Cardiac muscle cell (in vitro differentiated cells and primary cell): ENCODE measurements around the gene TCEANC. TPM values are rescaled to one million over a fixed set of nuclear protein-coding genes. Genes with fewer than 3 reads are reported as not detected.

ENCODE experiments used
- DNase-seq, 2 donors: peaks; one replicate each; pipeline versions ENCODE4 v3.0.0 to v3.0.0-alpha.2; 2010 to 2017; ENCODE audit warnings: low read depth in 1 of 2, low spot score in 1 of 2
- H3K27ac ChIP-seq: fragments of 200-600 bp; sonication (generic); 2 replicates; pipeline ENCODE4 v1.5.1; 2016
- H3K27me3 ChIP-seq: fragments of 200-600 bp; sonication (generic); 2 replicates; pipeline ENCODE4 v1.6.0; 2016; ENCODE audit warnings: control low read depth
- H3K36me3 ChIP-seq: fragments of 200-600 bp; sonication (generic); 2 replicates; pipeline ENCODE4 v1.5.1; 2016; ENCODE audit warnings: control low read depth
- H3K4me1 ChIP-seq: fragments of 200-600 bp; sonication (generic); 2 replicates; pipeline ENCODE4 v1.8.1; 2017; ENCODE audit warnings: low read depth, mild to moderate bottlenecking, mixed run types
- H3K4me3 ChIP-seq: fragments of 200-600 bp; sonication (generic); 2 replicates; pipeline ENCODE4 v1.5.1; 2016; ENCODE audit warnings: mild to moderate bottlenecking
- H3K9me3 ChIP-seq: fragments of 200-600 bp; sonication (generic); 2 replicates; pipeline ENCODE4 v1.5.1; 2017; ENCODE audit warnings: low read depth, mild to moderate bottlenecking, control low read depth
- polyA plus RNA-seq: library from polyadenylated mRNA; unstranded; fragments of >200 nt; fragmentation: Nextera tagmentation; extraction: Ambion mirVana; gene quantifications from 2 replicates; pipeline ENCODE4 v1.2.1, GENCODE V29; 2016
- total RNA-seq: library from RNA; depleted of rRNA; stranded (reverse); fragments of >200 nt; gene quantifications from 2 replicates; pipeline ENCODE4 v1.2.3, GENCODE V29; 2016
- TF ChIP-seq, protein P1 (sequence below): IDR thresholded peaks from 2 replicates; pipeline ENCODE4 v1.5.1; 2012; ENCODE audit warnings: low read depth, mild to moderate bottlenecking, low read length

Gene TCEANC, protein sequence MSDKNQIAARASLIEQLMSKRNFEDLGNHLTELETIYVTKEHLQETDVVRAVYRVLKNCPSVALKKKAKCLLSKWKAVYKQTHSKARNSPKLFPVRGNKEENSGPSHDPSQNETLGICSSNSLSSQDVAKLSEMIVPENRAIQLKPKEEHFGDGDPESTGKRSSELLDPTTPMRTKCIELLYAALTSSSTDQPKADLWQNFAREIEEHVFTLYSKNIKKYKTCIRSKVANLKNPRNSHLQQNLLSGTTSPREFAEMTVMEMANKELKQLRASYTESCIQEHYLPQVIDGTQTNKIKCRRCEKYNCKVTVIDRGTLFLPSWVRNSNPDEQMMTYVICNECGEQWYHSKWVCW
- total RNA-seq (2.9 and 6.9 TPM in 2 replicates), polyA plus RNA-seq (3.5 and 4.7 TPM in 2 replicates)

DNA sequence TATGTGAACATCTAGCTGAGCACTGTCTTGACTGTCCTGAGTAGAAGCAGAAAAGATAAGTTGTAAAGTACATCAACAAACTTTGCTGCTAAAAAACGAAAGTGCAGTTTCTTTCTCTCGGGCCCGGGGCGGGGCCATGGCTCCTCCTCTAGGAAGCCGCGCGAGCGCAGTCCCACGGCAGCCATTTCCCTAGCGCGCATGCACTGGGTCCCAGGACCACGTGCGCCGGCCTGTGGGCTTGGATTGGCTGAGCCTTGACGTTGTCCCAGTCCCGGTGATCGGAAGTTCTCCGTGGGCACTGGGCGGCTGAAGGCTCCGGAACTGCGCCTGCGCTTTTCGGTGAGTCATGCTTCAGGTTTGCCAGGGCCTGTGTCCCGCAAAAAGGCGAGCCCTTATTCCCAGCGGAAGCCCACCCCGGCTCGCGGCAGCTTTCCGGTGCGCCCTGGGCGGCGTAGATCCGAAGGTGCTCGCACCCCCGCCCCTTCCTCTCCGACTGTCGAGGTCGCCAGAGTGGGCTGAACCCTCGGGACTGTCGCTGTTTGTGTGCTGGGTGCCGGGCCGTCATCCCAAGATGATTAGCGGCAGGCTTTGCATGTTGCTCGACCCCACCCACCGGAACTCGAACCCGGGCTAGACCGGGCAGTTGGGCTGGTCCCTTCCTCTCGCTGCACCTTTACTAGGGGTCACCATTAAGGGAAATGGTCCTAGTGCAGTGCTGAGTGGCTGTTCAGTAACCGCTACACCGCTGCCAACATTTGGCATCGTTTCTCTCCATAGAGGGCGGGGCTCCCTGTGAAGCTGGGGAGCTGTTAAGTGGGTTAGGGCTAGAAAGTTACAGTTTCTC, at the start of gene TCEANC:
Gene TCEANC, plus strand, starts transcription at position 292 of the 844 bp plus-strand sequence. CDS start 9,368 bp downstream, outside the sequence.
- TF ChIP-seq, protein P1, sequence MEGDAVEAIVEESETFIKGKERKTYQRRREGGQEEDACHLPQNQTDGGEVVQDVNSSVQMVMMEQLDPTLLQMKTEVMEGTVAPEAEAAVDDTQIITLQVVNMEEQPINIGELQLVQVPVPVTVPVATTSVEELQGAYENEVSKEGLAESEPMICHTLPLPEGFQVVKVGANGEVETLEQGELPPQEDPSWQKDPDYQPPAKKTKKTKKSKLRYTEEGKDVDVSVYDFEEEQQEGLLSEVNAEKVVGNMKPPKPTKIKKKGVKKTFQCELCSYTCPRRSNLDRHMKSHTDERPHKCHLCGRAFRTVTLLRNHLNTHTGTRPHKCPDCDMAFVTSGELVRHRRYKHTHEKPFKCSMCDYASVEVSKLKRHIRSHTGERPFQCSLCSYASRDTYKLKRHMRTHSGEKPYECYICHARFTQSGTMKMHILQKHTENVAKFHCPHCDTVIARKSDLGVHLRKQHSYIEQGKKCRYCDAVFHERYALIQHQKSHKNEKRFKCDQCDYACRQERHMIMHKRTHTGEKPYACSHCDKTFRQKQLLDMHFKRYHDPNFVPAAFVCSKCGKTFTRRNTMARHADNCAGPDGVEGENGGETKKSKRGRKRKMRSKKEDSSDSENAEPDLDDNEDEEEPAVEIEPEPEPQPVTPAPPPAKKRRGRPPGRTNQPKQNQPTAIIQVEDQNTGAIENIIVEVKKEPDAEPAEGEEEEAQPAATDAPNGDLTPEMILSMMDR, result no peak
- H3K27me3 ChIP-seq, result no peaks in the 10 kb centered on the region
- no peaks in the 10 kb centered on the region for H3K4me1 ChIP-seq
- peak; percentile 97 to 98 for DNase-seq
- H3K36me3 ChIP-seq, result no peaks in the 10 kb centered on the region
- H3K4me3 ChIP-seq, result peak within 1 kb of the TSS; percentile 47
- peak within 1 kb of the TSS; percentile 85 for H3K27ac ChIP-seq
- H3K9me3 ChIP-seq, result no peaks in the 10 kb centered on the region

DNA sequence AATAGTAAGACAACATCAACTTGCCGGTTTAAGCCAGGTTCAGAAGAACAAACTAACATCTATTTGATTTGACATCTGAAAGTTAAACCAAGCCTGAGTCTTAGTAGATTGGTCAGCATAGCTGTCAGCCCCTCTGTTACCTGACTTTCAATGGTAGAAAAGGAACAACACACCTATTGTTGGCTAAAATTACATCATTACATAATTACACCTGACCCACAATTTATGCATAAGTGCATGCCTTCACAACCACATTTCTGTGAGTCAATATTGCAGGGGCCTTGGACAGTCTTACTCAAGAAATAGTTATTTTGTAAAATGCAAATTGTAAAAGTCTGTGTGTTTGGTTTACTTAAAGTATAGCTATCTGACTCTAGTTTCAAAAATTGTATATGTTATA, 47.3 kb upstream of the TCEANC start:
- H3K27ac ChIP-seq, result no peak overlapping the region
- H3K27me3 ChIP-seq, result no peaks in the 10 kb centered on the region
- TF ChIP-seq, protein P1, result no peak
- H3K36me3 ChIP-seq, result no peaks in the 10 kb centered on the region
- DNase-seq, result no peak
- H3K9me3 ChIP-seq, result no peaks in the 10 kb centered on the region
- no peak overlapping the region for H3K4me3 ChIP-seq
- H3K4me1 ChIP-seq, result no peaks in the 10 kb centered on the region

DNA sequence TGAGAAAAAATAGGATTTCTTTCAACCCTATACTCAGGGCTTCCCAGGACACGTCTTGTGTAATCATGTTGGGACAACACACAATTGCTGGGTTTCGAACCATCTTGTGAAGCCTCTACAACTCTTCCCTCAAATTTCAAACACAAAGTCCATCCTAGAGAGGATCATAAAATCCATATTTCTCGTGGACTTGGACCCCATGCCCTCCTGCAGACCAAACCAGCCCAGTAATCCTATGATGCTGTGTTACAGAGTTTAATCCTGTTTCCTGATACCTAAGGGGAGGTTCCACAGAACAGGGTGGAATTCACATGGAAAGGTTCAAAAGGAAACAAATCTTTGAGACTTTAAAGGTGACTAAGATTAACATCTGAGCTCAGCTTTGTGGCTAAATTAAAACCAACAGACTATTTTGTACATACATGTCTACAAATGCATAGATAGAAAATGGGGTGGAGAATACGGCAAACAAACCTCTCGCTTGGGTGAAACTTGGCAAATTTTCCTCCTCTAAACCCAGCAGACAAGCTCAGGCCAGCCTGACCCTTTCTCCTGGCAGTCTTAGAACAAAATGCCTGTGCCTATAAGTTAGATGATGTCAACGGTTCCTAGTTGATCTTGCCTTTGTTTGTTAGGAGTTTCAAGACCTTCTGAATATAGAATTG, 45.5 kb upstream of the TCEANC start:
- TF ChIP-seq, protein P1, result no peak
- no peaks in the 10 kb centered on the region for H3K27me3 ChIP-seq
- DNase-seq, result no peak
- no peaks in the 10 kb centered on the region for H3K36me3 ChIP-seq
- H3K4me1 ChIP-seq, result no peaks in the 10 kb centered on the region
- H3K4me3 ChIP-seq, result no peak overlapping the region
- H3K27ac ChIP-seq, result no peak overlapping the region
- no peaks in the 10 kb centered on the region for H3K9me3 ChIP-seq

DNA sequence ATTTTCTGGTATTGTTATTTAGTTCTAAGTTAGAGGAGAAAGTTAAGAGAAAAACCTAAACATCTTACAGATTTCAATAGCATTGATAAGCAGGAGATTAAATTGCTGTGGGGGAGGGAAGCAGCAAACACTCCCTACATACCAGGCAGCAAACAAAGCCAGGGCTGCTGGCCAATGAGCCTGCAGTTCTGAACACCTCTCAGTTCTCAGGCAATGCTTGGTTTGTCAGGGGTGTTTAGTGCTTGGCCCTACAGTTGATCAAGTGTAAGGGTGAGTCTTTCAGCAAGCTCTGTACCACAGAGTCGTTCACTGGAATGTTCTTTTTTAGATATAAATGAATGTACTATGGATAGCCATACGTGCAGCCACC, 45.0 kb upstream of the TCEANC start:
- Histone ChIP-seq H3K27me3 (no peaks in the 10 kb centered on the region), H3K36me3 (no peaks in the 10 kb centered on the region), H3K9me3 (no peaks in the 10 kb centered on the region), H3K4me3 (no peak overlapping the region), H3K27ac (no peak overlapping the region), H3K4me1 (no peaks in the 10 kb centered on the region)
- TF ChIP-seq, protein P1, result no peak
- DNase-seq, result no peak

DNA sequence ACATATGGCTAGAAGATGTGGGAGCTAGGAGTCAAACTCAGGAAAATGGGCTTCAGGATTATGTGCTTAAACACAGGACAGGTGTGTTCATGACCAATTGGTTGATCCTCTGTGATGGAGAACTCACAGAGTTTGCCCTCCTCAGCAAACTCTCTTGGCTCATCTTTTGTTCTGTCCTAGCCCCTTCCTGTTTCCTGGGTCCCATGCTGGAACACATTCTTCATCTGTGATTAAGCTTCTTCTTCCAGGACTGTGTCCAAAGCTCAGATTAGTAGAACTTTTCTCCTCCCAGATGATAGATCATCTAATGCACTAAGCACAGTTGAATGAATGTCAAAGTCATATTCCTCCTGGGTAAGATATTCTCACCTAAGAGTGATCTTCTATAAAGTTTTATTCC, 38.8 kb upstream of the TCEANC start:
- Histone ChIP-seq H3K27ac (no peak overlapping the region), H3K27me3 (no peaks in the 10 kb centered on the region), H3K4me1 (no peaks in the 10 kb centered on the region), H3K9me3 (no peaks in the 10 kb centered on the region), H3K4me3 (no peak overlapping the region), H3K36me3 (no peaks in the 10 kb centered on the region)
- no peak for DNase-seq
- TF ChIP-seq, protein P1, result no peak
